Peyer's patch (tissue), 4 donors: Measurements from ENCODE around the gene CLCN1.

Experiments used
- CTCF ChIP-seq, 6 experiments: fragments of 450-650 bp in 4 of 6; fragments of 200-600 bp in 2 of 6; sonication (generic) in 1 of 6; IDR thresholded peaks; one replicate each; pipeline ENCODE4 v1.5.1; 2017 to 2019; ENCODE audit warnings: antibody characterized with exemption in 6 of 6, mild to moderate bottlenecking in 3 of 6, moderate library complexity in 1 of 6
- POLR2A ChIP-seq, 2 donors: fragments of 450-650 bp; IDR thresholded peaks; one replicate each; pipeline ENCODE4 v1.5.1; 2017; ENCODE audit warnings: antibody characterized with exemption in 2 of 2, mild to moderate bottlenecking in 2 of 2, moderate library complexity in 2 of 2

- no peak for TF ChIP-seq CTCF (IDR thresholded peaks at IDR 0.05)
- TF ChIP-seq POLR2A (IDR thresholded peaks at IDR 0.05) = no peak
Observed at GRCh38 chr7:143334244-143334643, 18.3 kb downstream of the CLCN1 start.
